ENCODE measurements around the gene SEC24D. TPM values are rescaled to one million over a fixed set of nuclear protein-coding genes. Genes with fewer than 3 reads are reported as not detected.

SEC24D gene
- polyA plus RNA-seq, 1 donor: 41.3 TPM

- no peak for DNase-seq
Measured at GRCh38 chr4:118751629-118752323, 84.2 kb downstream of the SEC24D start.

GRCh38 chr4:118749347-118749988 is 86.5 kb downstream of the SEC24D start:
- no peak for DNase-seq

- no peak for DNase-seq
Measured at GRCh38 chr4:118746251-118746919, 89.5 kb downstream of the SEC24D start.

- DNase-seq: no peak
Measured at GRCh38 chr4:118745357-118745756, 90.6 kb downstream of the SEC24D start.

GRCh38 chr4:118743867-118744266 is 92.1 kb downstream of the SEC24D start:
- DNase-seq: no peak

- no peak for DNase-seq
Measured at GRCh38 chr4:118742050-118742449, 93.9 kb downstream of the SEC24D start.

- DNase-seq: no peak
Measured at GRCh38 chr4:118741301-118741855, 94.5 kb downstream of the SEC24D start.

- DNase-seq: no peak
Measured at GRCh38 chr4:118740869-118741268, 95.1 kb downstream of the SEC24D start.

- no peak for DNase-seq
Measured at GRCh38 chr4:118739022-118739713, 96.8 kb downstream of the SEC24D start.

GRCh38 chr4:118738090-118738489 is 97.8 kb downstream of the SEC24D start:
- DNase-seq: no peak

GRCh38 chr4:118736900-118737299 is 99.0 kb downstream of the SEC24D start:
- no peak for DNase-seq

- DNase-seq: no peak
Measured at GRCh38 chr4:118734491-118735205, 101.3 kb downstream of the SEC24D start.

GRCh38 chr4:118732591-118733330 is 103.2 kb downstream of the SEC24D start:
- DNase-seq: no peak

- no peak for DNase-seq
Measured at GRCh38 chr4:118730683-118731082, 105.2 kb downstream of the SEC24D start.

GRCh38 chr4:118729287-118730286 is 106.3 kb downstream of the SEC24D start:
- DNase-seq: no peak

- DNase-seq: no peak
Measured at GRCh38 chr4:118727360-118727759, 108.6 kb downstream of the SEC24D start.

- DNase-seq: no peak
Measured at GRCh38 chr4:118723369-118723768, 112.6 kb downstream of the SEC24D start.

- no peak for DNase-seq
Measured at GRCh38 chr4:118721752-118722151, 114.2 kb downstream of the SEC24D start.

- DNase-seq: no peak
Measured at GRCh38 chr4:118718511-118719170, 117.3 kb downstream of the SEC24D start.

- DNase-seq: no peak
Measured at GRCh38 chr4:118716304-118716703, 119.6 kb downstream of the SEC24D start.
